K562 (cell line): ENCODE results near the gene BIK. TPM values are rescaled to one million over a fixed set of nuclear protein-coding genes. Genes with fewer than 3 reads are reported as not detected.

Experiments
- ARHGAP35 ChIP-seq: fragments of 450-650 bp; IDR thresholded peaks from 2 replicates; pipeline ENCODE4 v1.6.1; 2018; ENCODE audit not compliant: partially characterized antibody
- ATF2 ChIP-seq: sonication (generic); formaldehyde crosslinking; IDR thresholded peaks from 2 replicates; pipeline ENCODE4 v1.8.1; 2022; ENCODE audit warnings: missing genetic modification reagents
- BHLHE40 ChIP-seq: IDR thresholded peaks from 2 replicates; pipeline ENCODE4 v1.6.1; 2011; ENCODE audit warnings: low read length, improper control_type of control experiment
- BRD9 ChIP-seq: fragments of 450-650 bp; IDR thresholded peaks from 2 replicates; pipeline ENCODE4 v1.6.1; 2018; ENCODE audit warnings: low read depth; ENCODE audit not compliant: partially characterized antibody
- CBFA2T3 ChIP-seq: fragments of 450-650 bp; IDR thresholded peaks from 2 replicates; pipeline ENCODE4 v1.6.1; 2017
- MCM7 ChIP-seq, 2 experiments: fragments of 450-650 bp; IDR thresholded peaks; 2 replicates each; pipeline ENCODE4 v1.6.1; 2016 to 2018
- MNT ChIP-seq, 2 experiments: fragments of 450-650 bp; conservative IDR thresholded peaks; 2 replicates each; pipeline ENCODE4 v1.6.1; 2017; ENCODE audit warnings: mild to moderate bottlenecking in 2 of 2, moderate library complexity in 2 of 2
- NFXL1 ChIP-seq: fragments of 450-650 bp; formaldehyde crosslinking; IDR thresholded peaks from 2 replicates; pipeline ENCODE4 v1.4.0; 2021; ENCODE audit warnings: mild to moderate bottlenecking
- POLR2G ChIP-seq: fragments of 200-400 bp; formaldehyde crosslinking; IDR thresholded peaks from 2 replicates; pipeline ENCODE4 v1.6.1; 2017; ENCODE audit warnings: low read depth, mild to moderate bottlenecking, antibody characterized with exemption, low read length, moderate library complexity
- RBM14 ChIP-seq: fragments of 200-400 bp; formaldehyde crosslinking; IDR thresholded peaks from 2 replicates; pipeline ENCODE4 v1.6.1; 2018; ENCODE audit warnings: low read depth, mild to moderate bottlenecking, low read length, moderate library complexity, borderline replicate concordance; ENCODE audit not compliant: insufficient read depth
- RBM17 ChIP-seq: fragments of 200-400 bp; formaldehyde crosslinking; IDR thresholded peaks from 2 replicates; pipeline ENCODE4 v1.6.1; 2017; ENCODE audit warnings: low read depth, mild to moderate bottlenecking, low read length, borderline replicate concordance
- SMAD4 ChIP-seq: fragments of 250-450 bp; sonication (Bioruptor Pico); conservative IDR thresholded peaks from 2 replicates; pipeline ENCODE4 v1.8.0; 2021; ENCODE audit warnings: inconsistent platforms, mild to moderate bottlenecking, moderate library complexity
- STAT5B ChIP-seq: fragments of 250-450 bp; sonication (Bioruptor Pico); IDR thresholded peaks from 2 replicates; pipeline ENCODE4 v1.8.0; 2021; ENCODE audit warnings: mild to moderate bottlenecking, inconsistent platforms
- SUPT5H ChIP-seq: fragments of 450-650 bp; IDR thresholded peaks from 2 replicates; pipeline ENCODE4 v1.6.1; 2016
- TAF9B ChIP-seq: fragments of 450-650 bp; IDR thresholded peaks from 2 replicates; pipeline ENCODE4 v1.6.1; 2018; ENCODE audit warnings: mild to moderate bottlenecking; ENCODE audit not compliant: partially characterized antibody
- TEAD1 ChIP-seq, 2 experiments: fragments of 450-650 bp in 1 of 2; sonication (generic) in 1 of 2; formaldehyde crosslinking; IDR thresholded peaks; 2 replicates each; pipeline versions ENCODE4 v1.4.0 to v1.8.0; 2020 to 2022; ENCODE audit warnings: mild to moderate bottlenecking in 2 of 2, missing genetic modification reagents in 1 of 2
- USF1 ChIP-seq: sonication (generic); formaldehyde crosslinking; IDR thresholded peaks from 2 replicates; pipeline ENCODE4 v1.9.0; 2022; ENCODE audit warnings: mild to moderate bottlenecking, missing genetic modification reagents
- ZBTB17 ChIP-seq: fragments of 450-650 bp; formaldehyde crosslinking; IDR thresholded peaks from 2 replicates; pipeline ENCODE4 v1.4.0; 2020; ENCODE audit warnings: mild to moderate bottlenecking
- ZC3H11A ChIP-seq: IDR thresholded peaks from 2 replicates; pipeline ENCODE4 v1.6.1; 2012; ENCODE audit warnings: low read depth, low read length, improper control_type of control experiment
- ZFX ChIP-seq: sonication (generic); formaldehyde crosslinking; IDR thresholded peaks from 2 replicates; pipeline ENCODE4 v1.8.0; 2022; ENCODE audit warnings: mild to moderate bottlenecking, missing genetic modification reagents, moderate library complexity
- ZNF140 ChIP-seq: fragments of 250-450 bp; sonication (Bioruptor Pico); IDR thresholded peaks from 2 replicates; pipeline ENCODE4 v1.8.0; 2021; ENCODE audit warnings: moderate library complexity, mild to moderate bottlenecking, inconsistent platforms
- ZNF431 ChIP-seq: sonication (generic); formaldehyde crosslinking; IDR thresholded peaks from 2 replicates; pipeline ENCODE4 v1.8.0; 2022; ENCODE audit warnings: mild to moderate bottlenecking, missing genetic modification reagents
- ZNF639 ChIP-seq, 2 experiments: fragments of 200-800 bp in 1 of 2; sonication (Bioruptor generic) in 1 of 2; sonication (generic) in 1 of 2; formaldehyde crosslinking in 1 of 2; IDR thresholded peaks in 1 of 2; conservative IDR thresholded peaks in 1 of 2; 2 replicates each; pipeline versions ENCODE4 v1.5.0 to v1.6.1; 2016 to 2020; ENCODE audit warnings: missing compliant biosample characterization in 1 of 2, missing genetic modification characterization in 1 of 2, missing genetic modification reagents in 1 of 2
- ZNF766 ChIP-seq: fragments of 200-800 bp; sonication (Bioruptor generic); conservative IDR thresholded peaks from 2 replicates; pipeline ENCODE4 v1.6.1; 2016; ENCODE audit warnings: missing genetic modification characterization, missing compliant biosample characterization
- polyA plus RNA-seq, 8 experiments: library from polyadenylated mRNA; depleted of rRNA in 4 of 8; stranded (reverse) in 5 of 8; unstranded in 3 of 8; fragments of >200 nt; fragmentation: Nextera tagmentation in 2 of 8; fragmentation: Illumina TruSeq in 1 of 8; extraction: Ambion mirVana in 2 of 8; extraction: Trizol in 1 of 8; gene quantifications; 2 replicates each; pipeline versions ENCODE4 v1.2.1 to v1.2.3, GENCODE V29; 2011 to 2014; ENCODE audit warnings: inconsistent platforms in 1 of 8, missing spikeins in 1 of 8
- total RNA-seq, 7 experiments: library from RNA; depleted of rRNA in 6 of 7; stranded (reverse); fragments of >200 nt in 6 of 7; fragmentation: Illumina TruSeq in 2 of 7; extraction: Trizol in 2 of 7; gene quantifications; 2 replicates each; pipeline versions ENCODE4 v1.2.1 to v1.2.3, GENCODE V29; 2011 to 2021; ENCODE audit warnings: low replicate concordance in 1 of 7
- TF ChIP-seq, protein P1 (sequence below): fragments of 250-450 bp; sonication (Bioruptor Pico); IDR thresholded peaks from 2 replicates; pipeline ENCODE4 v1.5.0; 2021

Gene BIK
- total and polyA plus RNA-seq, 9 of the 15 experiments (the other 6 are each of a cell fraction or from before 2014, with no cell fraction given), result 0.08 to 0.23 (median 0.18) TPM; not detected in 4

- TF ChIP-seq ZNF639 (CRISPR knock-in tag; conservative IDR thresholded peaks at IDR 0.05 in 1 of 2, IDR thresholded peaks at IDR 0.05 in 1 of 2), result no peak
- TF ChIP-seq MNT (conservative IDR thresholded peaks at IDR 0.05), result 0 out of 4 replicates have a peak, but pooled peaks of 1 of the 2 experiments have one; percentile 5
- TF ChIP-seq SMAD4 (CRISPR knock-in tag), result 0 out of 2 replicates have a peak, but pooled peaks have one; percentile 17
- no peak for TF ChIP-seq ZC3H11A
- TF ChIP-seq POLR2G, result 0 out of 2 replicates have a peak, but pooled peaks have one; percentile 44
- TF ChIP-seq, protein P1, sequence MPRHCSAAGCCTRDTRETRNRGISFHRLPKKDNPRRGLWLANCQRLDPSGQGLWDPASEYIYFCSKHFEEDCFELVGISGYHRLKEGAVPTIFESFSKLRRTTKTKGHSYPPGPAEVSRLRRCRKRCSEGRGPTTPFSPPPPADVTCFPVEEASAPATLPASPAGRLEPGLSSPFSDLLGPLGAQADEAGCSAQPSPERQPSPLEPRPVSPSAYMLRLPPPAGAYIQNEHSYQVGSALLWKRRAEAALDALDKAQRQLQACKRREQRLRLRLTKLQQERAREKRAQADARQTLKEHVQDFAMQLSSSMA (CRISPR knock-in tag), result no peak
- no peak for TF ChIP-seq ARHGAP35
- no peak for TF ChIP-seq ZBTB17 (CRISPR knock-in tag)
- TF ChIP-seq MCM7 (IDR thresholded peaks at IDR 0.05), result no peak
- TF ChIP-seq SUPT5H, result no peak
- TF ChIP-seq USF1 (CRISPR knock-in tag), result no peak
- no peak for TF ChIP-seq ATF2 (CRISPR knock-in tag)
- TF ChIP-seq TAF9B, result no peak
- no peak for TF ChIP-seq RBM17
- peak; percentile 66 for TF ChIP-seq ZFX (CRISPR knock-in tag)
- TF ChIP-seq ZNF766 (CRISPR knock-in tag), result no peak
- TF ChIP-seq ZNF140 (CRISPR knock-in tag), result no peak
- TF ChIP-seq STAT5B (CRISPR knock-in tag), result no peak
- TF ChIP-seq TEAD1 (CRISPR knock-in tag; IDR thresholded peaks at IDR 0.05), result no peak
- no peak for TF ChIP-seq NFXL1
- TF ChIP-seq BRD9, result no peak
- TF ChIP-seq CBFA2T3, result no peak
- TF ChIP-seq ZNF431 (CRISPR knock-in tag), result no peak
- TF ChIP-seq BHLHE40, result peak; percentile 57
- no peak for TF ChIP-seq RBM14
Measured at GRCh38 chr22:43110444-43110926, at the start of gene BIK (continued).
